MM.1S (cell line): ENCODE results near the gene TPRN.

Experiments used
- DNase-seq: peaks from one replicate; pipeline ENCODE4 v3.0.0-alpha.2; 2015
- H2AFZ ChIP-seq: fragments of 300-600 bp; sonication (generic); 2 replicates; pipeline ENCODE4 v1.6.0; 2016; ENCODE audit warnings: antibody characterized with exemption, low read length
- H3F3A ChIP-seq: fragments of 300-600 bp; sonication (generic); 2 replicates; pipeline ENCODE4 v1.6.1; 2016; ENCODE audit warnings: mild to moderate bottlenecking, antibody characterized with exemption, low read length, moderate library complexity, mixed read lengths; ENCODE audit not compliant: insufficient read depth
- H3K27ac ChIP-seq: fragments of 300-600 bp; sonication (generic); 2 replicates; pipeline ENCODE4 v1.5.1; 2016; ENCODE audit warnings: mild to moderate bottlenecking, low read length
- H3K27me3 ChIP-seq: fragments of 300-600 bp; sonication (generic); replicated peaks from 2 replicates; pipeline ENCODE4 v1.6.0; 2016; ENCODE audit warnings: low read length; ENCODE audit not compliant: insufficient read depth
- H3K36me3 ChIP-seq: fragments of 300-600 bp; sonication (generic); replicated peaks from 2 replicates; pipeline ENCODE4 v1.6.1; 2016; ENCODE audit warnings: mild to moderate bottlenecking, low read length, mixed read lengths; ENCODE audit not compliant: insufficient read depth
- H3K4me1 ChIP-seq: fragments of 300-600 bp; sonication (generic); 2 replicates; pipeline ENCODE4 v1.6.1; 2016; ENCODE audit warnings: low read length, mixed read lengths
- H3K4me2 ChIP-seq: fragments of 300-600 bp; sonication (generic); 2 replicates; pipeline ENCODE4 v1.6.0; 2016; ENCODE audit warnings: low read depth, low read length
- H3K4me3 ChIP-seq: fragments of 300-600 bp; sonication (generic); 2 replicates; pipeline ENCODE4 v1.5.1; 2016; ENCODE audit warnings: low read length, mixed read lengths
- H3K79me2 ChIP-seq: fragments of 300-600 bp; sonication (generic); 2 replicates; pipeline ENCODE4 v1.6.1; 2016; ENCODE audit warnings: mixed run types, low read length, mixed read lengths
- H3K9ac ChIP-seq: fragments of 300-600 bp; sonication (generic); 2 replicates; pipeline ENCODE4 v1.6.1; 2016; ENCODE audit warnings: low read length, mixed read lengths
- H3K9me2 ChIP-seq: fragments of 300-600 bp; sonication (generic); replicated peaks from 2 replicates; pipeline ENCODE4 v1.6.1; 2016; ENCODE audit warnings: mild to moderate bottlenecking, low read length, mixed read lengths; ENCODE audit not compliant: insufficient read depth
- H3K9me3 ChIP-seq: fragments of 300-600 bp; sonication (generic); replicated peaks from 2 replicates; pipeline ENCODE4 v1.6.1; 2016; ENCODE audit warnings: mild to moderate bottlenecking, low read length, mixed read lengths; ENCODE audit not compliant: insufficient read depth
- H4K20me1 ChIP-seq: fragments of 300-600 bp; sonication (generic); 2 replicates; pipeline ENCODE4 v1.6.1; 2016; ENCODE audit warnings: mild to moderate bottlenecking, low read length, moderate library complexity, mixed read lengths; ENCODE audit not compliant: insufficient read depth
- CTCF ChIP-seq: fragments of 300-600 bp; sonication (generic); IDR thresholded peaks from 2 replicates; pipeline ENCODE4 v1.5.1; 2016; ENCODE audit warnings: antibody characterized with exemption, low read length, mixed read lengths
- EZH2 ChIP-seq: fragments of 300-600 bp; sonication (generic); optimal IDR thresholded peaks from 2 replicates; pipeline ENCODE3; 2017; ENCODE audit warnings: low read depth, mild to moderate bottlenecking, antibody characterized with exemption, low read length, mixed read lengths
- EZH2phosphoT487 ChIP-seq: fragments of 300-600 bp; sonication (generic); IDR thresholded peaks from 2 replicates; pipeline ENCODE4 v1.6.1; 2018; ENCODE audit warnings: antibody characterized with exemption, low read length

Gene TPRN

GRCh38 chr9:137200311-137201204 lies at the start of gene TPRN:
TPRN (minus strand) TSS chr9:137200741; CDS start chr9:137200711, 30 bp downstream.
- Histone ChIP-seq H3K79me2 (peaks cover 33% of the 10 kb centered on the region), H3K9ac (peak within 1 kb of the TSS; percentile 79), H3K4me1 (peaks cover 16% of the 10 kb centered on the region), H2AFZ (peak within 1 kb of the TSS; percentile 79), H3K36me3 (no peaks in the 10 kb centered on the region), H3K9me3 (no peaks in the 10 kb centered on the region), H3K27me3 (no peaks in the 10 kb centered on the region), H3F3A (peaks cover 14% of the 10 kb centered on the region; the same call in 1 of the 2 replicates), H3K9me2 (no peaks in the 10 kb centered on the region), H3K4me2 (peak within 1 kb of the TSS; percentile 97), H3K27ac (peak within 1 kb of the TSS; percentile 50; the same call in 1 of the 2 replicates), H4K20me1 (no peaks in the 10 kb centered on the region), H3K4me3 (peak within 1 kb of the TSS; percentile 92)
- TF ChIP-seq EZH2phosphoT487 (no peak), CTCF (no peak), EZH2 (no peak)
- DNase-seq: peak; percentile 100

- no peaks in the 10 kb centered on the region for H3K9me2 ChIP-seq
- H3K4me1 ChIP-seq: 0 out of 2 replicates have a peak, but pooled peaks cover 1% of the 10 kb centered on the region
- H3K36me3 ChIP-seq: no peaks in the 10 kb centered on the region
- no peak overlapping the region for H3K4me3 ChIP-seq
- no peak overlapping the region for H3K27ac ChIP-seq
- no peak overlapping the region for H3K9ac ChIP-seq
- peaks cover 4% of the 10 kb centered on the region for H3K79me2 ChIP-seq
- H2AFZ ChIP-seq: no peak overlapping the region
- no peak overlapping the region for H3K4me2 ChIP-seq
- no peak for TF ChIP-seq CTCF
- no peak for TF ChIP-seq EZH2
- no peak for TF ChIP-seq EZH2phosphoT487
- no peak for DNase-seq
- no peaks in the 10 kb centered on the region for H3K27me3 ChIP-seq
- H4K20me1 ChIP-seq: 0 out of 2 replicates have a peak, but pooled peaks cover 6% of the 10 kb centered on the region
- H3F3A ChIP-seq: peaks cover 12% of the 10 kb centered on the region; the same call in 1 of the 2 replicates
- no peaks in the 10 kb centered on the region for H3K9me3 ChIP-seq
Observed at GRCh38 chr9:137247916-137248175, 47.3 kb upstream of the TPRN start.

- Histone ChIP-seq H3F3A (peaks cover 17% of the 10 kb centered on the region; the same call in 1 of the 2 replicates), H3K9me3 (no peaks in the 10 kb centered on the region), H3K4me1 (peaks cover 6% of the 10 kb centered on the region; the same call in 1 of the 2 replicates), H3K36me3 (no peaks in the 10 kb centered on the region), H3K9me2 (no peaks in the 10 kb centered on the region), H3K27ac (no peak overlapping the region), H2AFZ (no peak overlapping the region), H3K27me3 (no peaks in the 10 kb centered on the region), H3K9ac (no peak overlapping the region), H3K4me2 (no peak overlapping the region), H4K20me1 (peaks cover 10% of the 10 kb centered on the region), H3K4me3 (no peak overlapping the region), H3K79me2 (peaks cover 9% of the 10 kb centered on the region)
- TF ChIP-seq EZH2phosphoT487 (no peak), EZH2 (no peak), CTCF (no peak)
- no peak for DNase-seq
Observed at GRCh38 chr9:137247135-137247915, 46.8 kb upstream of the TPRN start.
